T-helper 2 cell treated with Interferon-gamma antibody and Interleukin-4, amounts not matched to agents 100 ng/mL and 5 ng/mL, for 36 hours (primary cell): ENCODE data around the gene HTR1E. TPM values are rescaled to one million over a fixed set of nuclear protein-coding genes. Genes with fewer than 3 reads are reported as not detected.
"Not testable (repeated sequence)": the region's sequence is repeated elsewhere in the genome, so short reads cannot be mapped to it uniquely, and the experiment has no call there.

ENCODE experiments used
- intact Hi-C: fragments of 100-400 bp; cut with micrococcal nuclease; formaldehyde crosslinking; loops from one replicate; pipeline ENCODE4 v1.15.1; 2023
- total RNA-seq: library from RNA; stranded (reverse); gene quantifications from 2 replicates; pipeline ENCODE4 v1.2.3, GENCODE V29; 2022

Gene HTR1E, protein sequence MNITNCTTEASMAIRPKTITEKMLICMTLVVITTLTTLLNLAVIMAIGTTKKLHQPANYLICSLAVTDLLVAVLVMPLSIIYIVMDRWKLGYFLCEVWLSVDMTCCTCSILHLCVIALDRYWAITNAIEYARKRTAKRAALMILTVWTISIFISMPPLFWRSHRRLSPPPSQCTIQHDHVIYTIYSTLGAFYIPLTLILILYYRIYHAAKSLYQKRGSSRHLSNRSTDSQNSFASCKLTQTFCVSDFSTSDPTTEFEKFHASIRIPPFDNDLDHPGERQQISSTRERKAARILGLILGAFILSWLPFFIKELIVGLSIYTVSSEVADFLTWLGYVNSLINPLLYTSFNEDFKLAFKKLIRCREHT
- total RNA-seq: not detected in 2 replicates

- intact Hi-C loops: no loop called here
These were observed at the start of gene HTR1E for GRCh38 chr6:86937219-86938079. Gene HTR1E, plus strand, starts transcription at chr6:86937528. Its CDS starts 77,807 bp downstream, at chr6:87015335.

- intact Hi-C loops: no loop called here
These were observed 49.0 kb upstream of the HTR1E start for GRCh38 chr6:86888301-86888700.

DNA sequence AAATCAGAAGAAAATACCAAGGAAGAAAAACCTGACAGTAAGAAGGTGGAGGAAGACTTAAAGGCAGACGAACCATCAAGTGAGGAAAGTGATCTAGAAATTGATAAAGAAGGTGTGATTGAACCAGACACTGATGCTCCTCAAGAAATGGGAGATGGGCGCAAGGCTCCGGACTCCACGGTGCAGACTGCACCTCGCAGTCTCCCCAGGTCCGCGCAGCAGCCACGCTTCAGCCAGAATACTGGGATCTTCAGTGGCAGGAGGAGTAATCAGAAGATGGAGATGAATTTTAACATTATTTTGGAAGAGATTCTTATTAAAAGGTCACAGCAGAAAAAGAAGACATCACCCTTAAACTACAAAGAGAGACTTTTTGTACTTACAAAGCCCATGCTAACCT lies 40.1 kb upstream of the HTR1E start:
- intact Hi-C loops: not testable (repeated sequence)

DNA sequence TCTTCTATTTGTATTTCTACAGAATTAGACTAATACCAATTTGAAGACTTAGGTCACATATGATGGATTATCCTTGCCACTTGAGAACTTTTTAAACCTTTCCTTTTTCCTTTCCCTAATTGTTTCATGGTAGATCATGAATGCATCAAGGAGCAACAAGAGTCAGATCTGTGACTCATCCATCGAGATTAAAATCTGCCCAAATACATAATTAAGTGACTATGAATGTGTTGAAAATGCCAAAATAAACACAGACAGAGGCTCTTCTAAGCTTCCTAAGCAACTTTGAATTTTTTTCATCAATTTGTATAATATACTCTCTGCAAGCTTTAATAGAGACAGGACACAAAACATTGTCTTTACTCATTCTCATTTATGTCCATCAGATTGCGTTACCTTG lies 23.5 kb upstream of the HTR1E start:
- intact Hi-C loops: no loop called here

DNA sequence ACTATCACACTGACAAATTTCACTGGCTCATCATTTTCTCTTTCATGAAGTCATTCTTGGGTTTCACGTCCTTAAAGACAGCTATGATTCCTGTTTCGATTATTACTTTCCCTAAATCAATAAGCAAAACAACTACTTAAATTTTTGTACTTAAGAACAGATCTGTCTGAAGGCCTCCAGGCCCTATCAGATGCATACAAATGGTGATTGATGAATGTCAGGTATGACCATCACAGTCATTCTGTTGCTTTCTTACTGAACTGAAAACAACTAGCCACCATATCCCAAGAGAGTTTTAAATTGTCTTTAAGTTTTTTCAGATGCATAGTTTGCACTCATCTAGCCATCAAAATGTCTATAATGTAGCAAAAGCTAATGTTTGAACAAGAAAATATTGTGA lies 20.9 kb upstream of the HTR1E start:
- intact Hi-C loops: no loop called here

- intact Hi-C loops: not testable (repeated sequence)
These were observed 10.2 kb upstream of the HTR1E start for GRCh38 chr6:86927138-86927537.

DNA sequence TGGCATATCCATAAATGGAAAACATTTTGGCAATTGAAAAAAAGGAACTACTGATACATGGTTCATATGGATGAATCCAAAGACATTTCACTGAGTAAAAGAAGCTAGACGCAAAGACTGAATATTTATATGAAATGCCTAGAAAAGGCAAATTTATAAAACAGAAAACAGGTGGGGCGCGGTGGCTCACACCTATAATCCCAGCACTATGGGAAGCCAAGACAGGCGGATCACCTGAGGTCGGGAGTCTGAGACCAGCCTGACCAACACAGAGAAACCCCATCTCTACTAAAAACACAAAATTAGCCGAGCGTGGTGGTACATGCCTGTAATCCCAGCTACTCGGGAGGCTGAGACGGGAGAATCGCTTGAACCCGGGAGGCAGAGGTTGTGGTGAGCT lies 9.5 kb upstream of the HTR1E start:
- intact Hi-C loops: not testable (repeated sequence)

DNA sequence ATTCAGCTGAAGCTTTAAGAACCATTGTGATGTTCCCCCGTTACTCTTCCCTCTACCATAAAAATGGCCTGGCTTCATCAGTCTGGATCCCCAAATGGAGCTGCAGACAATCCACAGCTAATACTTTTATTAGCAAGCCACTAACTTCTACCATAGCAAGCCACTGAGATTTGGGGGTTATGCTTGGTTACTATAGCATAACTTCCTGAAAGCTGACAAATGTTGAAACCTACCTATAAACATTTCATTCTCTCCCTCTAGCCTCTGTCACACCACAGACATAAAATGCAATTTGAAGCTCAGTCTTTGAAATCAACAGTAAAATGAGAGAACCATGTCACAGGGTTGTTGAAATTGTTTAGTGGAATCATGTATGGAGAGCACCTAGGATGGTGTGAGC lies 3.0 kb upstream of the HTR1E start:
- intact Hi-C loops: no loop called here

GRCh38 chr6:86936834-86937218 lies 502 bp upstream of the HTR1E start:
- intact Hi-C loops: no loop called here

DNA sequence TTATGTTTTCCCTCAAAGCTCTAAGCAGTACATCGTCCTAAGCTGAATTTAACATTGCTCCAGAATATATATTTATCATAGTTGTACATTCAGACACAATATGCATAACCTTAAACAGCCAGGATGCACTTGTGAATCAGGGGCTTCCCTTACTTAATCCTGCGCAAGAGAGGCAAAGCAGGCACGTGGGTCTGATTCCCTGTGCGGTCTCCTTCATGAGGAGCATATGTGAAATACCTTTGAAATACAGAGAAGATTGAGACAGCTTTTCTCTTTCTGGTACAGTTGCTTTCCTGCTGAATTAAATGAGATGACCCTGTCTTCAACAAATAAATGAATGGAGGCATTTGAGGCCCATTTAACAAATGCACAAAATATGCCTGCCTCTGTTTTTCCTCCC lies 1.5 kb downstream of the HTR1E start:
- intact Hi-C loops: no loop called here

- intact Hi-C loops: no loop called here
These were observed 4.1 kb downstream of the HTR1E start for GRCh38 chr6:86941461-86941860.

- intact Hi-C loops: no loop called here
These were observed 5.6 kb downstream of the HTR1E start for GRCh38 chr6:86942769-86943516.

DNA sequence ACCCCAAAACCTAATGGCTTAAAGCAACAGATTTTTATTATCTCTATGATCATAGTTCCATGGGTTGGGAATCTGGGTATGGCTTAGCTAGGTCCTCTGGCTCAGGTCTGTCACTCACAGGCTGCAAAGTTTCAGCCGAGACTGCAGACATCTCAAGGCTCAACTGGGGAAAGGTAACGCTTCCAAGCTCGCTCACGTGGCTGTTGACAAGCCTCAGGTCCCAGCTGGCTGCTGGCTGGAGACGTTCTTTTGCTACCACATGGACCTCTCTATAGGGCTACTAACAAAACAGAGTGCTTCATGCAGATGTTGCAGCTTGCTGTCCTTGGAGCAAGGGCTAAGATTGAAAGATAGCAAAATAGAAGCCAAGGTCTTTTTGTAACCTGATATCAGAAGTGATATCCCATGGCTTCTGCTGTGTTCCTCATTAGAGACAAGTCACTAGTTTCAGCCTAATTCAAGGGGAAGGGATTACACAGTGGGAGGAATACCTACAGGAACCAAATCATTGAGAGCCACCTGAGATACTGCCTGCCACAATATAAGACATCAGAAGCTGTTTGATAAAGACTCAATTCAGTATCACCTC lies 6.6 kb downstream of the HTR1E start:
- intact Hi-C loops: no loop called here

GRCh38 chr6:86949771-86950170 lies 12.4 kb downstream of the HTR1E start:
- intact Hi-C loops: no loop called here

DNA sequence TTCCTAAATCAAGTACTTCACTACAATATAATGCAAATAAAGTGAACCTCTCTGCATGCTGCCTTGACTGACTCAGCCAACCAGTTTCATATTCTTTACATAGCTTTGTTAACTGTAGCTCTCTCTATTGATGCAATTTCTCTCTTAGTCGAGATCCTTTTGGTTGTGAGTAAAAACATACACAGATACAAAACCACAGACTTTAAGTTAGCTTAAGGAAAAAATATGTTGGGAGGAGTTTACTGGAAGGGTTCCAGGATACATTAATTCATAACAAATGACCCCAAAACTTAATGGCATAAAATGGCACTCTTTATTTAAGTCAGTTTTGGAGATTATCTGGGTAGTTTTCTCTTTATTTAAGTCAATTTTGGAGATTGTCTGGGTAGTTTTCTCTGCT lies 15.7 kb downstream of the HTR1E start:
- intact Hi-C loops: no loop called here

GRCh38 chr6:86959656-86960055 lies 22.3 kb downstream of the HTR1E start:
- intact Hi-C loops: no loop called here

DNA sequence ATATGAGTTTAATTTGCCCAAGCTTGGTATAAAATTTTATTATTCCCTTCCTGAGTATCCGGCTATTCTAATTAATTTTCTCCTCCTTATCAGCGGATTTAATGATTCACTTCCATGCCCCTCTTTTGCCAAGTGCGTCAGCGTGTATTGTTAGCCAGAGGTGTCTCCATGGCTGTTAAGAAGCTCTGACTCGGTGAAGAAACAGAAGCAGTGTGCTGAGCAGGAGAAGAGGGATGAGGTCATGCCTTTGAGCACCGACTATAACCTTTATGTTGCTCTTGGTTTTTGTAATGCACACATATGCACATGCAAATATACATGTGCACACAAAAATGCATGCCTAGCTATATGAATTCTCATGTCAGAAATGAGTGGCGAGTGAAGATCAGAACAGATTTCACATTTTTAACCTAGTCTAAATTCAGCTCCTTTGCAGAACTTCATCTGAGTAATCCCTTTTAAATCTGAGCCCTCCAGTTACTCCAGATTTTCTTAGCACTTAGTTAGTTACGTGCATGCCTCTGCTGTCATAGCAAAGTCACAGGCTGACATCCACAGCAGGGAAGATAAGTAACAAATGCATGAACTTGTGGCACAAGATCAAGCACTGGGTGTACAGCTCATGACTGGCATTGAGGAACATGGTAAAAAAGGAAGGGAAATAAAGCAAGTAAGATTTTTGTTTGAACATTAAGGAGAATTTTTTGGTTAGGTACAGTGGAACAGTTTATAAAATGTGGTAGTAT lies 24.3 kb downstream of the HTR1E start:
- intact Hi-C loops: no loop called here

- intact Hi-C loops: no loop called here
These were observed 26.0 kb downstream of the HTR1E start for GRCh38 chr6:86963352-86963751.

DNA sequence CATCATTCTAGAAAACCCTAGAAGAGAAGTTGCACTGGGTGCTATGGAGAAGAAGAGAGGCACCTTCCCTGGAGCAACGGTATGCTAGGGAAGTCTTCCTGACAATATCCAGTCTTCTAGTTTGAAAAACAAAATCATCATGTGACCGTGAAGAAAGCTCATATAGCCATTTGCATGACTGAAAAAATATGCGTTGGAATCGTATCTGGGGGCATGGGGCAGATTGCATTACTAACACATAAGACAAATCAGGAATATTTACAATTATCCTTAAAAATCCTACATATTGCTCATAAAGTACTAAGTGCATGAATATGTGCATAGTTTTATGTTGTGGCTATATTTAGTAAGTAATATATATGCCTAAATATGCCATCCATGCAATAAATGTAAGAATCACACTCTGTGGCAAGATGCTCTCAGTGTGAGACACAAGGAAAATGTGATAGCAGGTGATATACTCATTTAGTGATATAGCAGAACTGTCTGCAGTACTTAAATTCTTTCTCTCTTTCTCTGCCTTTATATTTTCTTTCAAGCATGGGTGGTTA lies 26.8 kb downstream of the HTR1E start:
- intact Hi-C loops: no loop called here

DNA sequence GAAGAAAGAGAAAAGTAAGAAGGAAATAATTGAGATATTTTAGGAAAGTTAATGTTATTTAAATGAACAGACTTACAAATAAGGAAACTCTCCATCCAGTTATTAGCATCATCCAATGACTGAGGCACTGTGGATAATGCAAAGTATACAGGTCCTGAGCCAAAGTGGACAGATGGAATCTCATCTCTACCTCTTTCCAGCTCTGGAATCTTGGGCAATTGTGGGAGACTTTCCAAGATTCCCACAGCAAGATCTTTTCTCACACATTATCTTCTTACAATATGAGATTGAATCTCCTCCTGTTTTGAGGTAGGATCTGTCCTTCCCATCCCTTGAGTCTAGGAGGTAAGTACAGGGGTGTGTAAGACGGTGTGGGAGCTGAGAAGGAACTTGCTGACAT lies 28.9 kb downstream of the HTR1E start:
- intact Hi-C loops: no loop called here

- intact Hi-C loops: no loop called here
These were observed 32.2 kb downstream of the HTR1E start for GRCh38 chr6:86969573-86969972.
